ENCODE data around the gene RBM8A.
A peak's percentile ranks its signal among the peaks of the same experiment; 100 is the strongest.

RBM8A gene

GRCh38 chr1:145887631-145888030 lies 39.7 kb downstream of the RBM8A start:
- no peak overlapping the region for H3K4me3 ChIP-seq (ENCODE audit: low read length)
- no peak for TF ChIP-seq ZNF274 (IDR thresholded peaks at IDR 0.05; ENCODE audit: low read depth, low read length)

GRCh38 chr1:145886816-145887215 lies 40.5 kb downstream of the RBM8A start:
- H3K4me3 ChIP-seq (ENCODE audit: low read length) = no peak overlapping the region
- TF ChIP-seq ZNF274 (IDR thresholded peaks at IDR 0.05; ENCODE audit: low read depth, low read length) = no peak

GRCh38 chr1:145886390-145886789 lies 40.9 kb downstream of the RBM8A start:
- no peak overlapping the region; the same call in 1 of the 2 replicates for H3K4me3 ChIP-seq (ENCODE audit: low read length)
- no peak for TF ChIP-seq ZNF274 (IDR thresholded peaks at IDR 0.05; ENCODE audit: low read depth, low read length)

GRCh38 chr1:145885738-145886287 lies 41.5 kb downstream of the RBM8A start, which contains the start of gene ANKRD35:
Gene ANKRD35 (minus strand): TSS chr1:145885866. CDS start chr1:145885758, 108 bp downstream.
- peak within 1 kb of the TSS; percentile 57; the same call in 1 of the 2 replicates for H3K4me3 ChIP-seq (ENCODE audit: low read length)
- TF ChIP-seq ZNF274 (IDR thresholded peaks at IDR 0.05; ENCODE audit: low read depth, low read length) = no peak

- no peak for TF ChIP-seq ZNF274 (IDR thresholded peaks at IDR 0.05; ENCODE audit: low read depth, low read length)
- H3K4me3 ChIP-seq (ENCODE audit: low read length) = no peak overlapping the region
These were observed 42.6 kb downstream of the RBM8A start for GRCh38 chr1:145884675-145885074.

GRCh38 chr1:145879775-145880174 lies 47.5 kb downstream of the RBM8A start:
- no peak for TF ChIP-seq ZNF274 (IDR thresholded peaks at IDR 0.05; ENCODE audit: low read depth, low read length)

GRCh38 chr1:145878724-145879123 lies 48.6 kb downstream of the RBM8A start:
- no peak overlapping the region for H3K4me3 ChIP-seq (ENCODE audit: low read length)
- no peak for TF ChIP-seq ZNF274 (IDR thresholded peaks at IDR 0.05; ENCODE audit: low read depth, low read length)

More at GRCh38 chr1:145879775-145880174, 47.5 kb downstream of the RBM8A start:
- H3K4me3 ChIP-seq (ENCODE audit: low read length) = no peak overlapping the region

GRCh38 chr1:145877923-145878486 lies 49.3 kb downstream of the RBM8A start:
- no peak overlapping the region for H3K4me3 ChIP-seq (ENCODE audit: low read length)
- no peak for TF ChIP-seq ZNF274 (IDR thresholded peaks at IDR 0.05; ENCODE audit: low read depth, low read length)

- no peak overlapping the region for H3K4me3 ChIP-seq (ENCODE audit: low read length)
- no peak for TF ChIP-seq ZNF274 (IDR thresholded peaks at IDR 0.05; ENCODE audit: low read depth, low read length)
These were observed 52.6 kb downstream of the RBM8A start for GRCh38 chr1:145874646-145875045.

GRCh38 chr1:145871994-145872924 lies 55.0 kb downstream of the RBM8A start:
- TF ChIP-seq ZNF274 (IDR thresholded peaks at IDR 0.05; ENCODE audit: low read depth, low read length) = no peak
- H3K4me3 ChIP-seq (ENCODE audit: low read length) = no peak overlapping the region; the same call in 1 of the 2 replicates

All from GM08714 (cell line).